GM12874 (cell line): Measurements from ENCODE around the gene PLA2G4D.

Experiments used
- TF ChIP-seq, protein P1 (sequence below): IDR thresholded peaks from 2 replicates; pipeline ENCODE4 v1.5.1; 2011; ENCODE audit warnings: low read depth, mild to moderate bottlenecking, control low read depth, low read length, moderate library complexity; ENCODE audit not compliant: insufficient read depth

The PLA2G4D gene

GRCh38 chr15:42077689-42078088 lies 16.7 kb downstream of the PLA2G4D start:
- TF ChIP-seq, protein P1, sequence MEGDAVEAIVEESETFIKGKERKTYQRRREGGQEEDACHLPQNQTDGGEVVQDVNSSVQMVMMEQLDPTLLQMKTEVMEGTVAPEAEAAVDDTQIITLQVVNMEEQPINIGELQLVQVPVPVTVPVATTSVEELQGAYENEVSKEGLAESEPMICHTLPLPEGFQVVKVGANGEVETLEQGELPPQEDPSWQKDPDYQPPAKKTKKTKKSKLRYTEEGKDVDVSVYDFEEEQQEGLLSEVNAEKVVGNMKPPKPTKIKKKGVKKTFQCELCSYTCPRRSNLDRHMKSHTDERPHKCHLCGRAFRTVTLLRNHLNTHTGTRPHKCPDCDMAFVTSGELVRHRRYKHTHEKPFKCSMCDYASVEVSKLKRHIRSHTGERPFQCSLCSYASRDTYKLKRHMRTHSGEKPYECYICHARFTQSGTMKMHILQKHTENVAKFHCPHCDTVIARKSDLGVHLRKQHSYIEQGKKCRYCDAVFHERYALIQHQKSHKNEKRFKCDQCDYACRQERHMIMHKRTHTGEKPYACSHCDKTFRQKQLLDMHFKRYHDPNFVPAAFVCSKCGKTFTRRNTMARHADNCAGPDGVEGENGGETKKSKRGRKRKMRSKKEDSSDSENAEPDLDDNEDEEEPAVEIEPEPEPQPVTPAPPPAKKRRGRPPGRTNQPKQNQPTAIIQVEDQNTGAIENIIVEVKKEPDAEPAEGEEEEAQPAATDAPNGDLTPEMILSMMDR: no peak

DNA sequence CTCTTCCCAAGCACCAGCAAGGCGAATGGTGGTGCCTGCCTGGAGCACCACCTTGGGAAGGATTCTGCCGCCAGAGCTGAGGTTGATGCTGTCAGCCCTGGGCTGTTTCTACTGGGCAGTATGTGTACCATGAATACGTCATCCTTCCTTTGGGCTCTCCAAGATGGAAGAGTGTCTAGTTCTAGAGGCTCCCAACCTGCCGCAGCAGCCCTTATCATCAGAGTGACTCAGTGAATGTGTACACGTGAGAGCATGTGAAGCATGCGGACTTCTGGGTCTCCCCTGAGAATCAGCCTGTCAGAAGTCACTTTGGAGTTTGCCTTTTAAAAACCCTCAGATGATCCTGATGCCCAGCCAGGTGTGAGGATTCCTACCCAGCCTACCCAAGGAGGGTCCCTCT lies 20.9 kb downstream of the PLA2G4D start:
- TF ChIP-seq, protein P1: no peak

DNA sequence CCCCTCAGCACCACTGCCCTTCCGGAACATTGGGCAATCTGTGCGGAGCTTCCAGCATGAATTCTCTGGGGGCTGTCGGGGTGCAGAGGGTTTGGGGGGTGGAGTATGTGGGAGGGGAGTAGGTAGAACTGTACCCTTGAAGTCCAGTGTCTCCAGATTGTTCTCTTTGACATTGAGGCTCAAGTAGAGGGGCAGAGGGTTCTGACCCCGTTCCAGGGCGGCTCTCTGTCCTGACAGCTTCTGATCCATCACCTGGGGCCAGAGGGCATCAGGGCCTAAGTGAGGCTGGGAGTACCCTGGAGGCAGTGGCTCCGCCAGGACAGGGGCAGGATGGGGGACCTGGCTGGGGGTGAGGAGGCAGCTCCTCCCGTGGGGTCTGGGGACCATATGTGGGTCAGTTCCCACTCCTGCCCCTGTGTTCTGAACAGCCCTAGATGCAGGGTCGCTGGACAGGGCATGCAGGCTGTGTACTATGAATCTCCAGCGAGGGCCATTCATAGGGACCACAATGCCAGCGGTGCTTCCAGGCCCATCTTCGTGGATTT lies 22.1 kb downstream of the PLA2G4D start:
- TF ChIP-seq, protein P1: no peak

DNA sequence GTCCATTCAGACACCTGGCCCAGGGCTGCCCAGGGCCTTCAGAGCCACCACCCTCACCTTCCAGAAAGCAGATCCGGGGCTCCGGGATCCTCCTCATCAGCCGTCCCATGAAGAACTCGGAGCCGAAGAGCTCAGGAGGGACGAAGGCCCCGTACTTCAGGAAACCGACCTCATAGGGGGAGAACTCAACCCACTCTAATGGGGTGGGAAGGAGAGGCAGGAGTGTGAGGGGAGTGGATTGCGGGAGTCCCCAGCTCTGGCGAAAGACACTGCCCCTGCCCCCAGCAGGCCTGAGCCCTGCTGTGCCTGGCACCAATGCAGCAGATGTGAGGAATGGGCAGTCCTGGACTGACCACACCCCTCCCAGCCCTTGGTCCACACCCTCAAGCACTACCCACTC lies 22.6 kb downstream of the PLA2G4D start:
- TF ChIP-seq, protein P1: no peak

GRCh38 chr15:42070976-42071350 lies 23.4 kb downstream of the PLA2G4D start:
- TF ChIP-seq, protein P1: no peak

DNA sequence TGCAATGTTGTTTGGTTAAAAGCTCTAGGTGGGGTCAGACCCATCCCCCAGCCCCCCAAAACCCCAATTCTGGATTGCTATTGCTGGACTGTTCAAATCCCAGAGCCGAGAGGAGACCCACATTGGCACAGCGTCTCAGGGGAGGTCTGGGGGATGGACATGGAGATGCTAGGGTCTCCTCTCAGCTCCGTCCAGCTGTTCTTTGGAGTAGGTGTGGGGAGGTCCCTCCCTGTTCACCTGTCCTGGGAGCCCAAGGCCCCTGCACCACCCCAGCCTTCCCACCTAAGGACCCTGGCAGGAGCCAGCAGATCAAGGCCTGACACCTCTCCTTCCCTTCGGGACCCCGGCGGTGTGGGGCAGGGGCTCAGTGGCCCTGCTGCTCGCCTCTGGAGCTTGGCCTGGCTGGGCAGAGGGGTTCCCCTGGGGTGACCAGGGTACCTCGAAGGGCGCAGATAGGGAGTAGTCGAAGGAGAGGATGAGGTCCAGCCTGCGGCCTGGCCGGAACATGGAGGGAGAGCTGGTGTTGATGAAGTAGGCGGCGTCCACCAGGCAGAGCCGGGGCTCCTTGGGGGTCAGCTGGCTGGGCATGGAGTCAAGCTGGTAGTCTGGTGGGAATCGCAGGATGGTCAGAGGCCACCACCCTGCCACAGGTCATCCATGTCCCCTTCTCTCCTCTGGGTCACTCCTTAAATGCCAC lies 23.9 kb downstream of the PLA2G4D start:
- TF ChIP-seq, protein P1: no peak

- TF ChIP-seq, protein P1: no peak
Measured at GRCh38 chr15:42069496-42070278, 24.7 kb downstream of the PLA2G4D start.
